Activated CD4-positive, alpha-beta T cell treated with anti-CD3 and anti-CD28 coated beads, Interleukin-2, amount 10 ng/mL, durations not matched to agents 7 days and 5 days (primary cell): ENCODE results near the gene NAT9. TPM values are rescaled to one million over a fixed set of nuclear protein-coding genes. Genes with fewer than 3 reads are reported as not detected.
A peak's percentile ranks its signal among the peaks of the same experiment; 100 is the strongest.

Source experiments
- CTCF ChIA-PET: fragments of 350-600 bp; sonication (Branson Sonifier 250); formaldehyde crosslinking; loops from one replicate; lab custom pipeline; 2021; ENCODE audit warnings: antibody characterized with exemption; lab: Charles Lee
- POLR2A ChIA-PET: fragments of 350-600 bp; sonication (Branson Sonifier 250); formaldehyde crosslinking; loops from one replicate; lab custom pipeline; 2021; ENCODE audit warnings: antibody characterized with exemption; lab: Charles Lee
- DNase-seq: peaks from one replicate; pipeline ENCODE4 v3.0.0-alpha.2; 2020
- H3K27ac Mint-ChIP-seq: one replicate; pipeline ENCODE4 v1.8.0; 2021; ENCODE audit warnings: mild to moderate bottlenecking, moderate library complexity, mixed read lengths
- H3K27me3 Mint-ChIP-seq: one replicate; pipeline ENCODE4 v1.8.0; 2021; ENCODE audit warnings: mixed read lengths
- H3K36me3 Mint-ChIP-seq: one replicate; pipeline ENCODE4 v1.8.0; 2021; ENCODE audit warnings: low read depth, mixed read lengths
- H3K4me1 Mint-ChIP-seq: one replicate; pipeline ENCODE4 v1.8.0; 2021; ENCODE audit warnings: mixed read lengths
- H3K4me3 Mint-ChIP-seq: one replicate; pipeline ENCODE4 v1.8.0; 2021; ENCODE audit warnings: mild to moderate bottlenecking, moderate library complexity, mixed read lengths
- H3K9me3 Mint-ChIP-seq: one replicate; pipeline ENCODE4 v1.8.0; 2021; ENCODE audit warnings: mixed read lengths
- total RNA-seq, 2 experiments: library from RNA; stranded (reverse); gene quantifications; one replicate each; pipeline ENCODE4 v1.2.3, GENCODE V29; 2021

NAT9 gene
- total RNA-seq, 2 experiments from 2014 or later = 28.6 to 34.4 TPM

DNA sequence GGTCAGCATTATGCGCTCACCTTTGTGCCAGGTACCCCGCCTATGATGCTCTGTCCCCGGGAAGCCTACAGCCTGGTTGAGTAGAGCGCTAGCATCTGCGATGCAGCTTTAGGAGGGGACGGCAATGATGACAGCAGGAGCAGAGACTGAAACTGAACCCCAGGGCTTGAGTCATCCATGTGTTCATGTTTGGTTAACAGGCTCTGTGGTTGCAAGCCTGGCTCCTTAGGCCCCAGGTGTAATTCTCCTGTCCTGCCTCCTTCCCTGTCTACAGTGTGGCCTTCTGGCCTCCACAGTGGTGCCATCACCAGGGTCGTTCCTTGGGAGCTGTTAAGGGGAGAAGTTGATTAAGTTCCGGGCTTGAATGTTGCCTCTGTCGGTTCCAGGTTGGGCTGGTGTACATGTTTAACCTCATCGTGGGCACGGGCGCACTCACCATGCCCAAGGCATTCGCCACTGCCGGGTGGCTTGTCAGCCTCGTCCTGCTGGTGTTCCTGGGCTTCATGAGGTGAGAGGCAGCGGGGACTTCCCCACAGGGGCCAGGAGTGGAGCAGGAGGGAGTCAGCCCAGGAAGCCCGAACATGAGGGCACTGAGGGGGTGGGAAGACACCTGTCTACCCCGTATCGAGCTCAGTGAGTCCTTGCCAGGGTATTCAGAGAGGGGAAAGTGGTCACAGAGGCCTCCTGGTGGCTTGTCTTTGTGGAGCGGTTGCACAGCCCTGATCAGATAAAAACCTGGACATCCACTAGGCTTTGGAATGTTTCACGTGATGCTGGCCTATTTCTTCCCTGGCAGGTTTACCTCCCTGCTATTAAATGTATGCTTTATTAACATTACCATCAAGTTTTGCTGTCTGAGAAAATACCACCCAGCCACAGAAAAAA, 9.2 kb upstream of the NAT9 start:
- H3K4me1 Mint-ChIP-seq = peaks cover 60% of the 10 kb centered on the region
- POLR2A ChIA-PET = no interaction called here

DNA sequence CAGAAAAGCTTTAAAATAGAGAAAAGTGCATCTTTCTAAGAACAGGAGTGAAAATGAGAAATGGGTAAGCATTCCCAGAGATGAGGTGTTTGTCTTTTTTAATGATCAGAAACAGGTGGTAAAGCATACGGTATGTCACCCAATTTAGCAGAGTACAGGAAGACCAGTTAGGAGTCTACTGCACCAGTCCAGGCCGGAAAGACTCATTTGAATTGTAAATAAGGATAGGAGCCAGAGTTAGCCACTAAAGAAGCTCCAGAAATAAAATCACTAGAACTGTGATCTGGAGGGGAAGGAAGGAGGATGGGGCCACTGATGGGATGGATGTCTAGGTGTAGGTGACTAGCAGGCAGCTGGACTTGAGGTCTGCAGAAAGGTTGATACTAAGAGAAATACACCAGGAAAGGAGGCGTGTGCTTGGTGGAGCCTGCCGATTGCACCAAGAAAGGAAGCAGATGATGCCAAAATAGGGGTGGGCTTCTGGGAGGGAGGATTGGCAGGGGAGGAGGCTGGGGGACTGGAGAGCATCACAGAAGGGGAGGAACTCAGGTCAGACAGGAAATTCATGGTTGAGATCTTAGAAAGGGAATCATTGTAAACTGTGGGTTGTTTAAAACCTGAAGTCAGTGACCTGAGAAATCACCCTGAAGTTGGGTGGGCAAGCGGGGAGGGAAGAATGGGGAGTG, 8.1 kb upstream of the NAT9 start:
- ChIA-PET CTCF (interaction anchor here (0.6 to 4.3 kb wide), 6 partner anchors 13 to 127 kb away, joined by 4 to 11 read pairs (median 5); no protein-coding TSS in a partner anchor), POLR2A (no interaction called here)
- H3K4me3 Mint-ChIP-seq = no peak overlapping the region
- no peaks in the 10 kb centered on the region for H3K27me3 Mint-ChIP-seq
- peaks cover 66% of the 10 kb centered on the region for H3K4me1 Mint-ChIP-seq
- no peak for DNase-seq
- peaks cover 40% of the 10 kb centered on the region for H3K36me3 Mint-ChIP-seq
- H3K9me3 Mint-ChIP-seq = no peaks in the 10 kb centered on the region
- peak overlapping the region; percentile 70 for H3K27ac Mint-ChIP-seq

More for the DNA sequence above, 9.2 kb upstream of the NAT9 start:
- Mint-ChIP-seq H3K9me3 (no peaks in the 10 kb centered on the region), H3K36me3 (peaks cover 41% of the 10 kb centered on the region), H3K27me3 (no peaks in the 10 kb centered on the region), H3K27ac (peak overlapping the region; percentile 79), H3K4me3 (no peak overlapping the region)
- CTCF ChIA-PET = interaction anchor here (0.7 to 4.3 kb wide), 4 partner anchors 14 to 85 kb away, joined by 4 to 11 read pairs (median 6); no protein-coding TSS in a partner anchor
- no peak for DNase-seq

DNA sequence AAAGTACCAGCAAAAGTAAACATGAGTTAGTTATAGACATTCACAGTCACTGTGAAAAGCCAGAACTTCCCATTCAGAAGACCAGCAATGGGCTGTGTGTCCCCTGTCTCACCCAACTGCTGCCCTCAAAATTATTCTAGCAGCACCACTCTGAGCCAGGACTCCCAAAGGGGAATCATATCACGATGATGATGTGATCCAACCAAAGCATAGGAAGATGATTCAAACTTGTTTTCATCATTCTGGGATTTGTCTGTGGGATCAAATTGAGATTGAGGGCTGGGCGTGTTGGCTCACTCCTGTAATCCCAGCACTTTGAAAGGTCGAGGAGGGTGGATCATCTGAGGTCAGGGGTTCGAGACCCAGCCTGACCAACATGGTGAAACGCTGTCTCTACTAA, 6.4 kb upstream of the NAT9 start:
- H3K27ac Mint-ChIP-seq = no peak overlapping the region
- peaks cover 81% of the 10 kb centered on the region for H3K4me1 Mint-ChIP-seq

DNA sequence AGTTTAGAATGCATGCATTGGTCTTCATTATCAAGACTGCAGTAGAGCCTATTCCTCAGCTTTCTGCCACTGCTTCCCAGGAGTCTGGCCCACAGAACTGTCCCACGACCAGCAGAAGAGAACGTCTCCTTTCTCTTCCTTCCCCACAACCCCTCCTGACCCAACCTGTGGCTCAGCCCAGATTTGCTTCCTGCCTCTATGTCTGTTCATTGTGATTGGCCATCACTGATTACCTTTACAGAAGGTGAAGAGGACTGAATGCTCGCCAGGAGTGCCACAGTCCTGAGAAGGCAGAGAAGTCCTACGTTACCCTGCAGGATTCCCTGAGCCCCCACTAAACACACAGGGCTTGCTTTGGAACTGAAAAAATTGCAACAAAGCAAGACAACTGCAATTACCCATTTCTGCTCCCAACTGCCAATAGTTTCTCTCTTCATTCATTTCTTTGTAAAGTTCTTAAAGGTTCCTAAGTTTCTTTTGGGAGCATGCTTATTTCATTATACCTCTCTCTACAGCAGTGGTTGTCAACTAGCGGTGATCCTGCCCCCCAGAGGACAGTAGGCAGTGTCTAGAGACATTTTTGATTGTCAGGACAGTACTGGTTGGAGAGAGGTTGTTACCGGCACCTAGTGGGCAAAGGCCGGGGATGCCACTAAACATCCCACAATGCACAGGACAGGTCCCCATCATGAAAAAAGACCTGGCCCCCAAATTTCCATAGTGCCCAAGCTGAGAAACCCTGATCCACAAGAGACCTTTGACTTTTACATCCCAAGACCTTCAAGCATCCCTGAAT, 4.5 kb upstream of the NAT9 start:
- Mint-ChIP-seq H3K9me3 (no peaks in the 10 kb centered on the region), H3K36me3 (peaks cover 46% of the 10 kb centered on the region), H3K27ac (peak overlapping the region; percentile 94), H3K27me3 (no peaks in the 10 kb centered on the region), H3K4me3 (peak overlapping the region; percentile 57), H3K4me1 (peaks cover 83% of the 10 kb centered on the region)
- ChIA-PET POLR2A (no interaction called here), CTCF (interaction anchor here (0.5 to 3.3 kb wide), 9 partner anchors 8 to 178 kb away, joined by 3 to 15 read pairs (median 11); no protein-coding TSS in a partner anchor)
- DNase-seq = peak; percentile 35

More for the DNA sequence above, 6.4 kb upstream of the NAT9 start:
- DNase-seq = no peak
- H3K27me3 Mint-ChIP-seq = no peaks in the 10 kb centered on the region
- ChIA-PET CTCF (interaction anchor here (1.6 to 1.9 kb wide), 2 partner anchors 29 to 125 kb away, joined by 3 to 4 read pairs; no protein-coding TSS in a partner anchor), POLR2A (no interaction called here)
- H3K9me3 Mint-ChIP-seq = no peaks in the 10 kb centered on the region
- no peak overlapping the region for H3K4me3 Mint-ChIP-seq
- H3K36me3 Mint-ChIP-seq = peaks cover 49% of the 10 kb centered on the region

DNA sequence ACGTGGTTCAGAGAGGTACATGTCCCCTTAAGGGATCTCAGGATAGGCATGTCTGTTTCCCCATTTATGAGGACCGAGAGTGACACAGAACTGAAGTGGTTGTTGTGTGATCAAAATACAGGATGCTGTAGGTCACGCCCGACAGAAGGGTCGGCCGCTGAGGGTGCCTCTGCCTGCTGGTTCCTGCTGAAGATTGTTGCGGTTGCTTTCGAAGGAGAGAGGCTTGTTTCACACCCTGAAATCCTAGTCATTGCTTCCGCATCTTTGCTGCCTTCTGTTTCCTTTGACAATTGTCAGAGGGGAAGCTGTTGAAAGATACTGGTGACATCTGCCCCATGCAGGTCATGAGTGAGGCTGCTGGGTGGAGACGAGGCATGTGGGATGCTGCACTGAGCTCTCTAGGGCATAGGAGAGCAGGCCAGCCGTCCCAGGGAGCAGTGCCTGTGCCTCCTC, 3.8 kb upstream of the NAT9 start:
- CTCF ChIA-PET = interaction anchor here (0.5 to 3.3 kb wide), 8 partner anchors 9 to 179 kb away, joined by 3 to 15 read pairs (median 10); no protein-coding TSS in a partner anchor
- H3K4me1 Mint-ChIP-seq = peaks cover 81% of the 10 kb centered on the region

DNA sequence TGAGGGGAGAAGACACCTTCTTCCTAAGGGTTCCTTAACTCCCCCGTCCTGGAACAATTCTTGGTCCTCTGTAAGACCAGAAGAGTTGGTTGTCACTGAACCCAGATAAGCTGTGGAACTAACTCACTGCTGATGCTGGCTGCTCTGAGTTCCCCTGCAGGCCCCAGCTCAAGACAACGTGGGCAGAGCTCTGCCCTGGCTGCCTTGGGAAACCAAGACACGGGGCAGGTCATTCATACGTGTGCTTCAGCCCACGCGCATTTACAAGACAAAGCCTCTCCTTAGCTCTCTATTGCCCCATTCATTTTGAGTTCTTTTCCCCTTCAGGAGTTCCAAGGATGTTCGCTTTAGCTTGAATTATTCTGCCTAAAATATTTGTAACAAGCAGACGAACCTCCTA, 3.4 kb upstream of the NAT9 start:
- ChIA-PET CTCF (interaction anchor here (1.0 to 3.3 kb wide), 7 partner anchors 9 to 34 kb away, joined by 4 to 15 read pairs (median 12); no protein-coding TSS in a partner anchor), POLR2A (interaction anchor here (0.5 kb wide), 1 partner anchor 90 kb away, joined by 3 read pairs; no protein-coding TSS in a partner anchor)
- DNase-seq = no peak
- Mint-ChIP-seq H3K4me3 (peak overlapping the region; percentile 57), H3K27ac (peak overlapping the region; percentile 94), H3K4me1 (peaks cover 77% of the 10 kb centered on the region), H3K36me3 (peaks cover 42% of the 10 kb centered on the region), H3K27me3 (no peaks in the 10 kb centered on the region), H3K9me3 (no peaks in the 10 kb centered on the region)

More for the DNA sequence above, 3.8 kb upstream of the NAT9 start:
- Mint-ChIP-seq H3K27me3 (no peaks in the 10 kb centered on the region), H3K4me3 (peak overlapping the region; percentile 57), H3K36me3 (peaks cover 45% of the 10 kb centered on the region), H3K9me3 (no peaks in the 10 kb centered on the region), H3K27ac (peak overlapping the region; percentile 94)
- POLR2A ChIA-PET = no interaction called here
- peak; percentile 86 for DNase-seq

DNA sequence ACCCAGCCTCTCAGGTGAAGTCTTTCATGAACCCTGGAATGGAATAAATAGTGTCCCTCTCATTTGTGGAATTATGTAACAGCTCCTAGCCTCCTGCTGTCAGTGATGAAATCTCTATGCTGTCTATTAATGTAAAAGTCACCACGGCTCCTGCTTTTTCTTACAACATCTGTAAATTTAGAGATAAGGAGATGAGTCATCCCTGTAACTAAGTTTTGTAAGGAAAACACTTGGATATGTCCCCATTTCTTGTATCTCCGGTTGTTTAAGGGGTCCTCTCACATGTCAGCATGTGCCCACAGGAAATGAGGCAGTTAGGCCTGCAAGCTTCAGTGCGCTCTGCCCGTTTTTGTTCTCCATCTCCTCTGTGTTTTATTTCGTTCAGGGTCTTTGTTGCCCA, 2.8 kb upstream of the NAT9 start:
- Mint-ChIP-seq H3K4me1 (peaks cover 74% of the 10 kb centered on the region), H3K27ac (peak overlapping the region; percentile 94), H3K36me3 (peaks cover 38% of the 10 kb centered on the region), H3K9me3 (no peaks in the 10 kb centered on the region), H3K27me3 (no peaks in the 10 kb centered on the region), H3K4me3 (peak overlapping the region; percentile 57)
- ChIA-PET POLR2A (interaction anchor here (0.5 kb wide), 1 partner anchor 90 kb away, joined by 3 read pairs; no protein-coding TSS in a partner anchor), CTCF (interaction anchor here (0.7 to 3.3 kb wide), 7 partner anchors 8 to 122 kb away, joined by 3 to 15 read pairs (median 12); no protein-coding TSS in a partner anchor)
- DNase-seq = no peak

DNA sequence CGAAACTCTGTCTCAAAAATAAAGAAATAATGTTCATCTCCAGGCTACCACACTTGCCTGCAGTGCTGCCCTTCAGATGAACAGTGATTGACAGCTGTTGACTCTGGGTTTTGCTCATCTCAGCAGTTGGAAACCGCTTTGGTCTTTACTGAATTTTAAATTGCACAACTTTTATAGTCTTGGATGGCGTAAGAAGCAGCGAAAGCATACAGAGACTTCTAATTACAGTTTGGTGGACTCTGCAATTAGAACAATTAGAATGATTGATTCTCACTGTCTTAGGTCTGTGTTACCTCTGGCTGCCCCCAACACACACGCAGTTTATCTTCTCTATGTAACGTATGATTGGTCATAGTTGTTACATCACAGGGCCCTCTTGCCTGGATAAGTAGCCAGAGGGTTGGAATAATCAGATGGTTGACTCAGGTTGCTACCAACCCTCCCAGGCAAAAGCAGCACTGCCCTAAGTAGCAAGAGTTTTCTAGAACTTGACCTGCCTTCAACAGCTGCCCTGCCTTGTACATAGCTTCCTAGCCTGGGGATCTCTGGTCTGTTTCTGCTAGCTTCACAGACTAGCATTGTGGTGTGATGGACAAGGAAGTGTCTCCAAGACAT, 1.9 kb upstream of the NAT9 start:
- Mint-ChIP-seq H3K4me3 (peak overlapping the region; percentile 36), H3K4me1 (peaks cover 79% of the 10 kb centered on the region), H3K9me3 (no peaks in the 10 kb centered on the region), H3K27me3 (no peaks in the 10 kb centered on the region), H3K36me3 (peaks cover 44% of the 10 kb centered on the region), H3K27ac (peak overlapping the region; percentile 94)
- CTCF ChIA-PET = interaction anchor here (0.7 to 3.3 kb wide), 6 partner anchors 13 to 121 kb away, joined by 3 to 15 read pairs (median 6); no protein-coding TSS in a partner anchor
- POLR2A ChIA-PET = no interaction called here
- no peak for DNase-seq

DNA sequence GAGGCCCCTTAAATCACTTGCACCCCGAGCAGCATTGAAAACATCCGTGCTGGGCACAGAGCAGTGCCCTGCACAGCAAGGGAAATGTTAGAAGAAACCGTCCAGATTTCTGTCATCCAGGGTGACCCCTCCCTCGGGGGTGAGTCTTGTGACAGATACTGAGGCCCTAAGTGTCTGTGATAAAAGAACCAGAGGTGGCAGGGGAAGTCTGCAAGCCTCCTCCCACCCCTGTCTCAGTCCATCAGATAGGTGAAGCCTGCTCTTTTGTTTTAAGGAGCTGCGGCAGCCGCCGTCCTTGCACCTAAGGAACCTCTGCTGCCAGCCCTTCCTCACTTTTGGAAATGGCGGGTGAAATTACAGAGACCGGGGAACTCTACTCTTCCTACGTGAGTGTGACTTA, 845 bp upstream of the NAT9 start:
- ChIA-PET POLR2A (no interaction called here), CTCF (interaction anchor here (0.9 to 5.4 kb wide), 9 partner anchors 10 to 120 kb away, joined by 4 to 34 read pairs (median 6); partner anchors contain the start of gene RAB37)
- Mint-ChIP-seq H3K9me3 (no peaks in the 10 kb centered on the region), H3K4me3 (peak overlapping the region; percentile 98), H3K4me1 (peaks cover 81% of the 10 kb centered on the region), H3K27me3 (no peaks in the 10 kb centered on the region), H3K27ac (peak overlapping the region; percentile 44), H3K36me3 (peaks cover 45% of the 10 kb centered on the region)
- DNase-seq = no peak

DNA sequence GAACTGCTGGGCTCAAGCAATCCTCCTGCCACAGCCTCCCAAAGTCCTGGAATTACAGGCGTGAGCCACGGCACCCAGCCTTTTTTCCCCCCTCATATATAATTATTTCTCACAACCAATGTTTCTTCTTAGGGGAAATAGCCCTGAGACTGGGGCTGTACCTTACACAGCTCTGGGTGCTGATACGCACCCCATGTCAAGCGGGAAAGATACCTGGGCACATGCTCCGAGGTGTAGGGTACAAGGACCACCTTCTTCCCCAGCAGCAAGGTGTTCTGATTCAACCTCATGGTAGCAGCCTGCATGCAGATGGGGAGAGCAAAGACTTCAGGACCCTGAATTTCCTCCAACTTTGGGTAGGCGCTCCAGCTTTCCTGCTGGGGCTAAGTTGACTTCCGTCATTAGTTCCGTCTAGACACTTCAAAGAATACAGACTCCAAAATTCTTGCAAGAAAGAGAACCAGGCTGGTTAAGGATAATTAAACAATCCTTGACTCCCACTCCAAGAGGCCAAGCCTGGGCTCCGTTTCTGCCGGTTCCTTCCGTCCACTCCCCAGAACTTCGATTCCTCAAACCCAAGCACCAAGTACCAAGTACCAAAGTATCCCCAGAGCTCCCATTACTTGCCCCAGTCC, 619 bp downstream of the NAT9 start:
- ChIA-PET CTCF (interaction anchor here (0.5 to 5.4 kb wide), 11 partner anchors 8 to 766 kb away, joined by 3 to 34 read pairs (median 4); partner anchors contain the start of gene RAB37), POLR2A (no interaction called here)
- peak overlapping the region; percentile 98 for H3K4me3 Mint-ChIP-seq
- DNase-seq = no peak
- peak overlapping the region; percentile 90 for H3K27ac Mint-ChIP-seq
- H3K27me3 Mint-ChIP-seq = no peaks in the 10 kb centered on the region
- no peaks in the 10 kb centered on the region for H3K9me3 Mint-ChIP-seq
- H3K4me1 Mint-ChIP-seq = peaks cover 72% of the 10 kb centered on the region
- H3K36me3 Mint-ChIP-seq = peaks cover 45% of the 10 kb centered on the region

DNA sequence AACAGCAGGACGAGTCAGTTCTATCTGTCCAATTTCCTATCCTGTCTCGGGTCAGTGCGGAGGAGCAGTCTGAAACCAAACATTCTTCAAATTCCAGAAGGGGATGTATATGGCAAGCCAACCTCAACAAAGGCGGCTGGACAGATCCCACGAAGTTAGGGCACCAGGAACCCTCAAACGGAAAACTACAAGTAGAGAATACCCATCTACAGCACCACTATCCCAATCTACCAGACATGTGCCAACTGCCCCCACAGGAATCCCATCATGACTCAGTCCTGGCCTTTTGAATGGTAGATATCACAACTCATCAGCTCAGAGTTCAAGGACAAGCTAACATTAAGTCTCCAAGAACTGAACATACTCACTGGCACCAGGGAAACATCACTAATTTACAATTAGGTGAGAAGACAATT, 2.3 kb downstream of the NAT9 start:
- Mint-ChIP-seq H3K4me3 (peak overlapping the region; percentile 12), H3K27me3 (no peaks in the 10 kb centered on the region), H3K4me1 (peaks cover 62% of the 10 kb centered on the region), H3K27ac (peak overlapping the region; percentile 48), H3K36me3 (peaks cover 51% of the 10 kb centered on the region), H3K9me3 (no peaks in the 10 kb centered on the region)
- DNase-seq = no peak
- ChIA-PET POLR2A (no interaction called here), CTCF (interaction anchor here (0.8 to 5.4 kb wide), 7 partner anchors 15 to 158 kb away, joined by 3 to 34 read pairs (median 4); partner anchors contain the start of gene RAB37)
